Renal cortex interstitium (tissue), 11 donors: ENCODE measurements around the gene ZNF341. TPM values are rescaled to one million over a fixed set of nuclear protein-coding genes. Genes with fewer than 3 reads are reported as not detected.
"Not testable (repeated sequence)": the region's sequence is repeated elsewhere in the genome, so short reads cannot be mapped to it uniquely, and the experiment has no call there.

Experiments used
- DNase-seq, 11 donors: peaks; one replicate each; pipeline ENCODE4 v3.0.0-alpha.2; 2013; ENCODE audit warnings: low read depth in 9 of 11, low spot score in 4 of 11; ENCODE audit errors: extremely low read depth in 1 of 11
- polyA plus RNA-seq, 3 donors: library from polyadenylated mRNA; unstranded; fragments of 120-200 nt; gene quantifications; one replicate each; pipeline ENCODE4 v1.2.1, GENCODE V29; 2013; ENCODE audit not compliant: insufficient read length in 3 of 3

Gene ZNF341
- polyA plus RNA-seq, 3 donors: 2.4 to 4.4 (median 3.3) TPM

DNA sequence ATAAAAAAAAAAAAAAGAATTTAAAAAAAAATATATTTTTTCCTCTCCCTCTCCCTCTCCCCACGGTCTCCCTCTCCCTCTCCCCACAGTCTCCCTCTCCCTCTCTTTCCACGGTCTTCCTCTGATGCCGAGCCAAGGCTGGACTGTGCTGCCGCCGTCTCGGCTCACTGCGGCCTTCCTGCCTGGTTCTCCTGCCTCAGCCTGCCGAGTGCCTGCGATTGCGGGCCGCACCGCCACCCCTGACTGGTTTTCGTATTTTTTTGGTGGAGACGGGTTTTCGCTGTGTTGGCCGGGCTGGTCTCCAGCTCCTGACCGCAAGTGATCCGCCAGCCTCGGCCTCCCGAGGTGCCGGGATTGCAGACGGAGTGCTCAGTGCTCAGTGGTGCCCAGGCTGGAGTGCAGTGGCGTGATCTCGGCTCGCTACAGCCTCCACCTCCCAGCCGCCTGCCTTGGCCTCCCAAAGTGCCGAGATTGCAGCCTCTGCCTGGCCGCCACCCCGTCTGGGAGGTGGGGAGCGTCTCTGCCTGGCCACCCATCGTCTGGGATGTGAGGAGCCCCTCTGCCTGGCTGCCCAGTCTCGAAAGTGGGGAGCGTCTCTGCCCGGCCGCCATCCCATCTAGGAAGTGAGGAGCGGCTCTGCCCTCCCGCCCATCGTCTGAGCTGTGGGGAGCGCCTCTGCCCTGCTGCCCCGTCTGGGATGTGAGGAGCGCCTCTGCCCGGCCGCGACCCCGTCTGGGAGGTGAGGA, 30.9 kb upstream of the ZNF341 start:
- DNase-seq: not testable (repeated sequence)

DNA sequence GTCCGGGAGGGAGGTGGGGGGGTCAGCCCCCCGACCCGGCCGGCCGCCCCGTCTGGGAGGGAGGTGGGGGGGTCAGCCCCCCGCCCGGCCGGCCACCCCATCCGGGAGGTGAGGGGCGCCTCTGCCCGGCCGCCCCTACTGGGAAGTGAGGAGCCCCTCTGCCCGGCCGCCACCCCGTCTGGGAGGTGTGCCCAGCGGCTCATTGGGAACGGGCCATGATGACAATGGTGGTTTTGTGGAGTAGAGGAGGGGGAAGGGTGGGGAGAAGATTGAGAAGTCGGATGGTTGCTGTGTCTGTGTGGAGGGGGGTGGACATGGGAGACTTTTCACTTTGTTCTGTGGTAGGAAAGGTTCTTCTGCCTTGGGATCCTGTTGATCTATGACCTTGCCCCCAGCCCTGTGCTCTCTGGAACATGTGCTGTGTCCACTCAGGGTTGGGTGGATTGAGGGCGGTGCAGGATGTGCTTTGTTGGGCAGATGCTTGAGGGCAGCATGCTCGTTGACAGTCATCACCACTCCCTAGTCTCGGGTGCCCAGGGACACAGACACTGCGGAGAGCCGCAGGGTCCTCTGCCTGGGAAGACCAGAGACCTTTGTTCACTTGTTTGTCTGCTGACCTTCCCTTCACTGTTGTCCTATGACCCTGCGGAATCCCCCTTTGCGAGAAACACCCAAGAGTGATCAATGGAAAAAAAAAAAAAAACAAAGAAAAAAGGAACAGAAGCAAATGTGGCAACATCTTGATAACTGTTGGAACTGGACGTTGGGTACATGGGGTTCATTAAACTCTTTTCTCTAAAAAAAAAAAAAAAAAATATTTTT, 30.0 kb upstream of the ZNF341 start:
- DNase-seq: no peak

DNA sequence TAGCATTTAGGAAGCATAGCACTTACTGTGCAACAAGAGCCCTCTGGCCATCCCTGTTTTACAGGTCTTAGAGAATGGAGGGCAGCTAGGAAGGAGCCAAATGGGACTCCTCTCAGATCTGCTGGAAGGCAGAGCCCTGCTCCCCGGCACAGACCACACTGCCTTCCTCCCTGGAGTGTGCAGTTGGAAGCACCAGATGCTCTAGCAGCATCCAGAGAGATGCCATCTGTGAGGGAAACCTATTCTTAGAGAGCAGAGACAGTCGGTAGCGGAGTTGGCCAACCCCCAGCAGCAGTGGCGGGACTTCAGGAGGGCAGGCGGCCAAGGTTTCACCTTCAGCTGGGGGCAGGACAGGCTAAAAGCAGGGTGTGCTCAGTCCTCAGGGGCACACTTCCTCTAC, 28.9 kb upstream of the ZNF341 start:
- no peak for DNase-seq

DNA sequence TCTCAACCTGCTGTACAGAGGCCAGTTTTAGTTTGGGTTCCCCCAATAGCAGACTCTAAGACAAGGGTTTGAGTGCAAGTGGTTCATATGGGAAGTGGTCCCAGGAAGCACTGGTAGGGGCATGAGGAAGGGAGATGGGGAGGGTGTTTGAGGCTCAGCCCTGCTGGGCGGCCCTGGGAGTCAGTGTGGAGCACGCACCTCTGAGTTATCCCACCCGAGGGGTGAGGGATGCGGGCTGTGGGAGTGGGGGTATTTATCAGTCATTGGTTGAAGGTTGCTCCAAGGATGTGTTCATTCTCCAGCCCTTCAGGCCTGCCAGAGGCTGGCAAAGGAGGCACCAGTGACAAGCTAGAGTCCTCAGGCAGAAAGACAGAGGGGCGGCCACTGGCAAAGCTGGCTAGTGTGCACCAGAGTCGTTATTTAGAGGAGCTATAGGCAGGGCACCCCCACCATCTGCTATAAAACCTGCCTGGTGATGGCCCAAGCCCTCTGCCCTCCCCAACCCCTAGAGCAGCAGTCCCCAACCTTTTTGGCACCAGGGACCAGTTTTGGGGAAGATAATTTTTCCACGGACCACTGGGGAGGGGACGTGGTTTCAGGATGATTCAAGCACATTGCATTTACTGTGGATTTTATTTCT, 28.2 kb upstream of the ZNF341 start:
- DNase-seq: no peak

DNA sequence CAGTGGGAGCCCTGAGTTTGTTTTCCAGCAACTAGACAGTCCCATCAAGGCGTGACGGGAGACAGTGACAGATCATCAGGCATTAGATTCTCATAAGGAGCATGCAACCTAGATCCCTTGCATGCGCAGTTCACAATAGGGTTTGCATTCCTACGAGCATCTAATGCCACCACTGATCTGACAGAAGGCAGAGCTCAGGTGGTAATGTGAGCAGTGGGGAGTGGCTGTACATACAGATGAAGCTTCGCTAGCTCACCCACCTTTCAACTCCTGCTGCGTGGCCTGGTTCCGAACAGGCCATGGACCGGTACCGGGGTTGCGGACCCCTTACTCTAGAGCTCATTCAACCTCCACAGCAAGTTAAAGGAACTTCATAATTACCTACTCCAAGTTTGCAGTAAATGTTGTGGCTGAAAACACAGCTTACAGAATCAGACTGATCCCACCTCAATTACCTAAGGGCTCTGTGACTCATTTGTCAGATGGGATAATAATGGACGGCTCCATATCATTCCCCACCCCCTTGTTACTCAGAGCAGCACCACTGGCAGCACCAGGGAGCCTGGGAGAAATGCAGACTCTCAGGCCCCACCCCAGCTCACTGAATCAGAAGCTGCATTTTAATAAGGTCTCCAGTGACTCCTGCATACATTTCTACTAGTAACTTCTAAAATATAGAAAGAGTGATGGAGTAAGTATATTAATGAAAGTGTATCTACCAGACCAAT, 27.4 kb upstream of the ZNF341 start:
- DNase-seq: no peak

DNA sequence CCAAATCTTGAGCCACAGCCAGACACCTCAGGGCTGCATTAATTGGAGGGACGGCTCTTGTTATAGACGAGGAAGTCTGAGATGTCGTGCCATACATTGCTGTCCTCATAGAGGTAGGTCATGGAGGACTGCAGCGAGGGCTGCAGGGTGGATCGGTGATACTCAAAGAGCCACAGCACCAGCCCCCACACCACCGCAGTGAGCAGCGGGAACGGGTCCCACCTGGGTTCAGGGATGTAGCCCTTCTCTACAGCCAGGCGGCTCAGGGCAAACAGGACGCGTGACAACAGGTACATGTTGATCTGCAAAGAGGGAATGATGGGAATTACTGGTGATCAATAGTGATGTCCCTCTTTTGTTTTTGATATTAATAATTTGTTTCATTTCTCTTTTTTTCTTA, 24.1 kb upstream of the ZNF341 start:
- DNase-seq: no peak

DNA sequence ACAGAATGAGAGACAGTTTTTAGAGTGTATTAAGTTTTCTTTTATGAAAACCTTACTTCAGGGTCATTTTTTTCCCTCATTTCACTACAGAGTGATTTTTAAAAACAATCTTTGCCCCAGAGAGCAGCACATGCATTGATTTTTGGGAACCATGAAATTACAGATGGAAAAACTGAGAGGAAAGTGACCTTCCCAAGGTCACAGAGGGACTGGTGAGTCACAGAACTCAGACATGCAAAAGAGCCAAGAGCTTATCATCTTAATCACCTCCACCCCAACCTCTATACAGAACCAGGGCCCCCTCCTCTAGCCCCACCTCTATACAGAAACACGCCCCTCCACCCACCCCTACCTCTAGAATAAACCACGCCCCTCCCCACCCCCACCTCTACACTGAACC, 22.4 kb upstream of the ZNF341 start:
- no peak for DNase-seq

DNA sequence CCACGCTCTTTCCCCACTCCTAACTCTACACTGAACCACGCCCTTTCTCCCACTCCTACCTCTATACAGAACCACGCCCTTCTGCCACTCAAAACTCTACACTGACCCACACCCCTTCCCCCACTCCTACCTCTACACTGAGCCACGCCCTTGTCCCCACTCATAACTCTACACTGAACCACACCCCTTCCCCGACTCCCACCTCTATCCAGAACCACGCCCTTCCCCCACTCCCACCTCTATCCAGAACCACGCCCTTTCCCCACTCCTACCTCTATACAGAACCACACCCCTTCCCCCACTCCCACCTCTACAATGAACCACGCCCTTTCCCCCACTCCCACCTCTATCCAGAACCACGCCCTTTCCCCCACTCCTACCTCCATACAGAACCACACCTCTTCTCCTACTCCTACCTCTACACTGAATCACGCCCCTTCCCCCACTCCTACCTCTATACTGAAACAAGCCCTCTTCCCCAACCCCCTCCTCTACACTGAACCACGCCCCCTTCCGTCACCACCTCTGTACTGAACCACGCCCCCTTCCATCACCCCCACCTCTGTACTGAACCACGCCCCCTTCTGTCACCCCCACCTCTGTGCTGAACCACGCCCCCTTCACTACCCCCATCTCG, 21.8 kb upstream of the ZNF341 start:
- DNase-seq: no peak

DNA sequence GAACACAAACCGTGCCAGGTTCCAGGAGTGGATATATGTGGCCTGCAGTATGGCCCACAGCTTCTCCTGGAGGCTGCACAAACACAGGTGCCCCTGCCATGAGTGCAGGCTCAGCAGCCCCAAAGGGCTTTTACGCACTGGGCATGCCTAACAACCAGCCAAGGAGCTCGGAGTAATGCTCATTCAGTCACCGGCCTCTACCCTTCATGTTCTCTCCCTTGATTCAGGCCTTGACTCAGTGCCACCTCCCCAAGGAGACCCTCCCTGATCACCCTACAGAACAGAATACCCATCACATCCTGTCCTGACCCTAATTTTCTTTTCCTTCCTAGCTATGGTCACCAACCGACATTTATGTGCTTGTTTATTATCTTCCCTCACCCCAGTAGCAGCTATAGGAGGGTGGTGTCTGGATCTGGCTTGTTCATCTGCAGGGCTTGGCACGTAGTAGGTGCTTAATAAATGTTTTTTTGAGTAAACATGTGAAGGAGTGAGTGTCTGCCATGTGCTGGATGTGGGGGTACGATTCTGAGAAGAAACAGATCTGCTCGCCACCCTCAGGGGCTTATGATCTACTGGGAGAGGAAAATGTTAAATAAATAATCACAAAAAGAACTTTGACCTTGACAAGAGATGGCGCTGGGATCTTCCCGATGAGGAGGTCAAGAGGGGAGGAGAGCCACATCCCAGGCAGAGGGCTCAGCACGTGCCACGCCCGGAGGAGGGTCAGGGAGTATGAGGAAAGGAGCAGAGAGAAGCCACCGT, 20.9 kb upstream of the ZNF341 start:
- no peak for DNase-seq

DNA sequence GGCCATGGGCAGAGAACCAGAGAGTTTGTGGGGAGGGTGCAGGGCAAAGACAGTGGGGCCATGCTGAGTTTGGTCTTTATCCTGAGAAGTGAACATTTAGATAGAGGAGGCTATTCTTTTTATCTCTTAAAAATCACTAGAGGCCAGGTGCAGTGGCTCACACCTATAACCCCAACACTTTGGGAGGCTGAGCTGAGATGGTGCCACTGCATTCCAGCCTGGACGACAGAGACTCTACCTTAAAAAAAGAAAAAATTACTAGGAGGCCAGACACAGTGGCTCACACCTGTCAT, 20.4 kb upstream of the ZNF341 start:
- DNase-seq: no peak

DNA sequence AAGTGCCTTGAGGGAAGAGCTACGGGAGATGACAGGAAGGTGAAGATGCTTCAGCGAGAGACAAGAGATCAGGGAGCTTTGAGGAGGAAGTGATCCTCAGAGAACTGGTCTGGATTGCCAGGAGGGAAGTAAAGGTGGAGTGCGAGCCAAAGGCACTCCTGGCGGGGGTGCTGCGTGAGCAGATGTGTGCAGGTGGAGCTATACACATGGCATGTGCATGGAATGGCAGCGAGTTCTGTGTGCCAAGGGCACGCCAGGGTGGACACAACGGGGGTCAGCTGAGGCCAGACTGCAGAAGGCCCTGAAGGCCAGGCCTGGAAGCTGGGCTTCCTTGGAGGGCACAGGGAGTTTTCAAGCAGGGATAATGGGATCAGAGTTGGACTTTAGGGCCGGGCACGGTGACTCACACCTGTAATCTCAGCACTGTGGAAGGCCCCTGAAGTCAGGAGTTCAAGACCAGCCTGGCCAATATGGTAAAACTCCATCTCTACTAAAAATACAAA, 17.9 kb upstream of the ZNF341 start:
- DNase-seq: no peak

DNA sequence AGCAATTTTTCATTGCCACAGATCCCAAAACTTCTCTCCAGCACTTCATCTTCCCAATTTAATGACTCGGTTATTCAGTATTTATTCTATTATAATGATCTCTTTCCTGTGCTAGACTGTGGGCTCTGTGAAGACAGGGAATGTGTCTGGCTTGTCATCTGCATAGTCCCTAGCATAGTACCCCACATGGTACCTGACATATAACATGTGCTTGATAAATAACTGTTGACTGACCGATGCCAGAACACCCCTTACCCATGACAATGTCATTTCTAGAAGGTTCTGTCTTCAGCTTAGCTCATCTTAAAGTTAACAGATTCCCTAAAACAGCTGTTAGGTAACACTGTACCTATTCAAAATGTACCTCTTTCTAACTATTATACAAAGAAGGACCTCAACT, 15.3 kb upstream of the ZNF341 start:
- DNase-seq: no peak

DNA sequence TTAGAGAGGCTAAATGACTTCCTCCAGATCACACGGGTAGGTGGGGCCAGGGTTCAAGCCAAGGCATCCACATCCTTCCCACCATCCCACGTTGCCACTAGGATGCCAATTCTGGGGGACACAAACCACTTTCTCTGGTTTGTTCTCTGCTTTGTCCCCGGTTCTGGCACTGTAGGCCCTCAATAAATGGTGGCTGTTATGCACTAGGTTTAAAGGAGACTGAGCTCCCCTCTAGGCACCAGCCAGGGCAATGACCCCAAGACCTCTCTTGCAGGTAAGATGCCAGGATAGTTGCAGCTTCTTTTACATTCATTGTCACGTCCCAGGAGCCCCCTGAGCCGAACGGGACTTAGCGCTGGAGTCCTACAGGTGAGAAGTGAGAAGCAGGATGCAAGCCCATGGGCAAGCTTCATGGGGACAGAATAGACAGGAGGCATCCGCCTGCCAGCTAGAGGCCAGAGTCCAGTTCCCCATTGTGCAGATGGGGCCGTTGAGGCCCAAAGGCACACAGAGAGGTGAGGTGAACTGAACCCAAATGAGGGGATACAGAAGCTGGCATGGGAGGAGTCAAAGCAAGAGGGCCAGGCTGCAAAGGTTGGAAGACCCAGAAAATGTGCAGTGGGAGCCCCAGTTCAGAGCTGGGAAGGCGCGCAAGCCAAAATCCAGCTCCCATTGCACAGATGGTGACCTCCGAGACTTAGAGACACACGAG, 12.4 kb upstream of the ZNF341 start:
- DNase-seq: no peak

DNA sequence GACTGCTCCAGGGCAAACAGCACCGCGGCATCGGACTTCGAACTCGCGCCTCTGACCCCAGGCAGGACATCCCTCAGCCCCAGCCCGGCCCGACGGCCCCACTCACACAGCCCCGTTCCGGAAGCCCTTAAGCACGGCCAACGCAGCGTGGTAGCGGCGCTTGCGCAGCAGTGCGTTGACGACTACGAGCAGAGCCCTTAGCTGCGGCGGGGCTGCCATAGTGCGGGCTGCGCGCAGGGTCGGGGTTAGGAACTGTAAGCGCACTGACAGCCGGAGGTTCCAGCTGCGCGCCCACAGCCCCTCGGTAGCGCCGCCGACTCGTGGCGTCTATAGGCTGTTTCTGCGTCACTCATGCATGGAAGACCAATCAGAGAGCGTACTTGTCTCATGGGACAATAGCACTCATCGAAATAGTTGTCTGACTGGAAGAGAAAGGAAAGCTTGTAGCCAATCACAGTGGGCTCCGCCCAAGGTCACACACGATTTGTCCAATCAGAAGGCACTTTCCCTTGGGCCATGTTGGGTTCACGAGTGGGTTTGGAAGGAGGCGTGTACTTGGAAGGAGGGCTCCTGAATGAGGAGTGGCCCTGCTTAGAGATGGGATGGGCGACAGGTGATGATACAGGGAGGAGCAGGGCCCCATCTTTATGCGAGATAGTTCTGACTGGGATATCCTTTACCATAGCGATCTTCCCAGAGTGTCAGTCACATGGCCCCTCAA, 11.6 kb upstream of the ZNF341 start, which contains the start of gene PXMP4:
Gene PXMP4 (minus strand): TSS at position 322 of the 721 bp plus-strand sequence. CDS start 103 bp downstream, at position 219.
- DNase-seq: peak; percentile 75 to 95 (median 87)

DNA sequence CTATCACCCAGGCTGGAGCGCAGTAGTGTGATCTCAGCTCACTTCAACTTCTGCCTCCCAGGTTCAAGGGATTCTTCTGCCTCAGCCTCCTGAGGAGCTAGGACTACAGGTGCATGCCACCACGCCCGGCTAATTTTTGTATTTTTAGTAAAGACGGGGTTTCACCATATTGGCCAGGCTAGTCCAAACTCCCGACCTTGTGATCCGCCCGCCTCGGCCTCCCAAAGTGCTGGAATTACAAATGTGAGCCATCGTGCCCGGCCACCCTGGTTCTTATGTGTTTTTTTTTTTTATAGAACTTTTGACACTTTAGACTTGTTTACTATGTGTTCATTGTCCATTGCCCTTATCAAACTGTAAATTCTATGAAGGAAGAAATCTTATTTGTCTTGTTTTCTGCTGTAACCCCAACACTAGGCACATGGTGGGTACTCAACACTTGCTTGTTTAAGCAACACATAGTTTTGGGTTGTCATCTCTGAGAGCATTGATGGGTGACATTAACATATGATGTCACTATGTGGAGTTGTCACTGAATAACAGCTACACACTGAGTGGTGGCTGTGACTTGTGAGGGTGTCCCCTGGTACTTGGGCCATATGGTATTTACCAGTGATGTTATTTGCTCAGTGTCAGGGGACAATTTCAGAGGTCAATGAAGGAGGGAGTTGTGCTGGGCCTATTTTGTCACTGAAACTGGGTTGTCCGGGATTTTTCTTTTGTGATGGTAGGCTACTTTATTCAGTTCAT, 10.2 kb upstream of the ZNF341 start:
- no peak for DNase-seq

DNA sequence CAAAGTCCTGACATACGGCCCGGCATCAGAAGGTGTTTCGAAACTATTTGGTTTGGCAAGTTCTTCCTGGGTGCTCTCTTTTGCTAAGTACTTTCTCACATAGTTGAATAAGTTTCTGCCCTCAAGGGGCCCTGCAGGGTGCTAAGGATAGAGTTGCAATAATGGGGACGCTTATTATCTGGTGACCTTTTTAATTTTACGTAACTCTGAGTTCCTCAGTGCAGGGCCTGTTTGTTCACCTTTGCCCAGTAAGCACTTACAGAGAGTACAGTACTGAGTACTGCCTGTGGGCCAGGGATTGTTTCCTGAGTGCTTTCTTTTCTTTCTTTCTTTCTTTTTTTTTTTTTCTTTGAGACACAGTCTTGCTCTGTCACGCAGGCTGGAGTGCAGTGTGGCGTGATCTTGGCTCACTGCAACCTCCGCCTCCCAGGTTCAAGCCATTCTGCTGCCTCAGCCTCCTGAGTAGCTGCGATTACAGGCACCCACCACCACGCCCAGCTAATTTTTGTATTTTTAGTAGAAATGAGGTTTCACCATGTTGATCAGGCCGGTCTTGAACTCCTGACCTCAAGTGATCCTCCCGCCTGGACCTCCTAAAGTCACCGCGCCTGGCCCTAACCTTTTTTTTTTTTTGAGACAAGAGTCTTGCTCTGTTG, 7.2 kb upstream of the ZNF341 start:
- DNase-seq: no peak
